Right forelimb (tissue), 1 donor: Measurements from ENCODE around the gene CST5.
"Not testable (repeated sequence)": the region's sequence is repeated elsewhere in the genome, so short reads cannot be mapped to it uniquely, and the experiment has no call there.

Experiments
- DNase-seq: peaks from one replicate; pipeline ENCODE4 v3.0.0-alpha.2; 2018

The CST5 gene, protein sequence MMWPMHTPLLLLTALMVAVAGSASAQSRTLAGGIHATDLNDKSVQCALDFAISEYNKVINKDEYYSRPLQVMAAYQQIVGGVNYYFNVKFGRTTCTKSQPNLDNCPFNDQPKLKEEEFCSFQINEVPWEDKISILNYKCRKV

DNA sequence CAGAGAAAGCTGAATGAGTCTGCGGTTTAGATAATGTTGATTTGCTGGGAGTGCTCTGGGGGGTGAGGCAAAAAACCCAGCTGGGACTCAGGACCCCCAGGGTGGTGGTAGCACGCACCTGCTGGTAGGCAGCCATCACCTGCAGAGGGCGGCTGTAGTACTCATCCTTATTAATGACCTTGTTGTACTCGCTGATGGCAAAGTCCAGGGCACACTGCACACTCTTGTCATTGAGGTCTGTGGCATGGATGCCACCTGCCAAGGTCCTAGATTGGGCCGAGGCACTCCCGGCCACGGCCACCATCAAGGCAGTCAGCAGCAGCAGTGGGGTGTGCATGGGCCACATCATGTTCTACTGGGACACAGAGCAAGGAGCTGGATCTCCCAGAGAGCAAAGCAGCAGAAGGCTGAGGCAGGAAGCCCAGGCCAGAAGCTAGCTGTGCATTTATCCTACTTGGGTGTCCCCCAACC is at the start of gene CST5:
TSS of gene CST5 (minus strand) at position 421 of the 471 bp plus-strand sequence. CDS start at position 349, 72 bp downstream.
- no peak for DNase-seq

DNA sequence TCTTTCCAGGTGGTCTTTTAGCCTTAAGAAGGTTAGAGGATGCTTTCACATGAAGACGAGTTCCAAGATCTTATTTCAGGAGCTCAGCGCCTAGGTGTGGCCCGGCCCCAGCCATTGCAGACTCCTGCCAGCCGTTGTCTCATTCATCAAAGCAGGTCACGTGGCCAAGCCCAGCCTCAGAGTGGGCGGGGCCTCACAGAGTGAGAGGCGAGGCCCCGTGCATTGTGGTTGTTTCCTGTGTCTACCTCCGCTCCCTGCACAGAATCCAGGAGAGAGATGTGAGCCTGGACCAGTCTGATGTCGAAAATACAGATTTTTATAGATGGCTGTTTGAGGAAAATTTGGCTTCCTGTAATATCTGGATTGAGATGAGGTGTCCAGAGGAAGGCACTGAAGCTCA is 49.2 kb upstream of the CST5 start:
- no peak for DNase-seq

DNA sequence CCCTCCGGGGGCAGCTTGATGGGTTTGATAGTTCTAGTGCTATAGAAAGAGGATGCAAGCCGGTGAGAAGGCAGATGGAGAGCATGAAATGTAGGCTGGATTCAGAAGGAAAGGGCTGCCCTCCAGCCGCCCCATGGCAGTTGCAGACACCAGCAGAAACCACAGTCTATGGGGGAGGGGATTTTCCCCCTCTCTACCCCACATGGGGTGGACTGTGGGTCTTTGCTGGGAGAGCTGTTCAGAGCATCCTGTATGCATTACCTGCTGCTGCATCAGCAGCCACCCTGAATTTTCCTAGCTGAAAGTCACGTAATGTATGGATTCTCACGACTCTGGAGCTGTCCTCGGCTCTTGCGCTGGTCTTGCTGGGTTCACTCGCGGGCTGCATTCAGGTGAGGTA is 48.8 kb upstream of the CST5 start:
- DNase-seq: no peak

DNA sequence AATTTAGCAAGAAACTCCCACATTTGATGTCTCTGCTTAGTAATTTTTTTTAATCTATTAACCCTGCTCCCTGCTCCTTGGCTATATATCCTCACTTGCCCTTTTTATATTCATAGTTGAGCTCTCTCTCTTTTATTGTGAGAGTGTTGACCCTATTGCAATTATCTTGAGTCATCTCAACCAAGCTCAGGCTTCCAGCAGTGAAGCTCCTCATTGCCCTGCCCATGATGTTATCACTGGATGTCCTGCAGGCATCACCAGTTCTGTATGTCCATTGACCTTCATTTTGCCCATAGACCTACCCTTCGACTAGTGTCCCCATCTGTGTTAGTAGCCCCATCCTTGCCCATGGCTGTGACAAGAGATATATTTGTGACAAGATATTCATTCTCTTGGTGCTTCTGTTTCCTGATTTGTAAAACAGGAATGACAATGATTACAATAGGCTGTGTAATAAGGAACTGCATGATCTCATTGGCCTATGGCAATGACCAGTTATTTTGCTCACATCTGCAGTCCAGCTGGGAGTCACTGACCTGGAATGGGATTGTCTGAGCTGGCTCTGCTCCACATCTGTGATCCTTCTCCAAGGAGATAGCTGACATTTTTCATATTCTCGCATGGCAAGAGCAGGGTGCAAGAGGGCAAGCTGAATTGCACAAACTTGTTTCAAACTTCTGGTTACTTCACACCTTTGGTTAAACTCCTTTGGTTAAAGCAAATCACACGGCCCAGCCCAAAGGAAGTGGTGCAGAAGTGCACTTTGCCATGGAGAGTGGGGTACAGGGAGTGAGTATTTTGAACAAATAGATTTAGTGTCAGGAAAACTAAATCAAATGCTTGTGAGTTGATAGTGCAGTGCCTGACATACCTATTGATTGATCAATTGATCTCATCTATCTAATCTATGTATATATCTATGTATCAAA is 47.7 kb upstream of the CST5 start:
- DNase-seq: no peak

DNA sequence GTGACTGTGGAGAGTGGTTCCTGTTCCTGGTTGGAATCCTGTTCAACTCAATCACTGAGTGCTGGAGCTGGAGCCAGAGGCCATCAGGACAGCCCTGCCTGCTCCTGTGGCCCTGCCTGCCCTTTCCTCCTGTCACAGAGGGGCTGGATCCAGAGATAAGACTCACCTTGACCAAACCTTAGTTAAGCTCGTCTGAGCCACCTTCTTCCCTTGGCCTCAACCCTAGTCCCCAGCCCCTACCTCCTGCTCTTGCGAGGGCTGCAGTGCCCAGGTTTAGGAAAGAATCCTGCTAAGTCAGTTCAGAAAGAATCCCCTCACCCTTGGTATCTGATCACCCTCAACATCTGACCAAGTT is 47.0 kb upstream of the CST5 start:
- no peak for DNase-seq

DNA sequence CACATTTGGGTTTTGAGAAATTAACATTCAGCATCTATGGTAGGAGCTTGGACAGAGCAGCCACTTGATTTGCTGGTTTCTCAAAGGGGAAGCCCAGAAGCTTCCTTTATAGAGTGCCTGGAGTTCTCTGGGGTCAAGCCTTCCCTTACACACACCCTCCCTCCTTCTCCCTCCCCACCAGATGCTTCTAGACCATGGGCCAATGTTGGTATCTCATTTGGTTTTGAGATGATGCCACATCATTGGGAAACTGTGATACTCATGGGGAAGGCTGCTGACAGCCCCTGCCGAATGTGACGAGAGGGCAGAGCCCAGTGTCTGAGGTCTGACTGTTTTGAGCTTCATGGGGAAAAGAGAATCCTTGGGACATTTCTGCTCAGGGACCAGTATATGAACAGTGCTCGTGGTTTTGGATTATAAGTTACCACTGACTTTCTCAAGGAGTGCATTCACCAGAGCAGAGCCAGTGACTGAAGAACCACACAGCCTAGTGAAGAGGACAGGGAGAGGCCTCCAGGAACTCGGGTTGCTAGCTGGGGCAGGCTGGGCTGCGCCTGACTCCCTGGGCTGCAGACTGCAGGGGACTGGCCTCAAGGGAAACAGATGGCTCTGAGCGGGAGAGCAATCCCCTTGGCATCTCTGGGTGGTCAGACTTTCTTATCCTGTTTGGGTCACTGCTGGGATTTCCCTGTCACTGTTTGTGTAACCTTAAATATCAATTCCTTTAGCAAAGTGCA is 46.4 kb upstream of the CST5 start:
- no peak for DNase-seq

DNA sequence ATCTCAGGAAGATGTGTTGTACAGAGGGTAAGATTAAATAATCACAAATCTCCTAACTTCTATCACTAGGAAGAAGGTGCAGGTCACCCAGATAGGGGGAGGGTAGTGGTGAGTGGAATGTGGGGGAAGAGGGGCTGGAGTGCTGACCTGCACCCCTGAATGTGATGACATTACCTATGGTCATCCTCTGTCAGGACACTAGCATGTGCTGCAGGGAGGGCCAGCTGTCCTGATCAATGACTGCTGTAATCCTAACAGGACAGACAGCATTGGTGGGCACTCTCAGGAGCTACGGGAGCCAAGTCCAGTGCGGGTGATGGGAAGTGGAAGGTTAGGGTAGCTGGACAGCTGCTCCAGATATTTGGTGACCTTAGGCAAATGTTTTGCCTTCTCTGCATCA is 45.2 kb upstream of the CST5 start:
- no peak for DNase-seq

DNA sequence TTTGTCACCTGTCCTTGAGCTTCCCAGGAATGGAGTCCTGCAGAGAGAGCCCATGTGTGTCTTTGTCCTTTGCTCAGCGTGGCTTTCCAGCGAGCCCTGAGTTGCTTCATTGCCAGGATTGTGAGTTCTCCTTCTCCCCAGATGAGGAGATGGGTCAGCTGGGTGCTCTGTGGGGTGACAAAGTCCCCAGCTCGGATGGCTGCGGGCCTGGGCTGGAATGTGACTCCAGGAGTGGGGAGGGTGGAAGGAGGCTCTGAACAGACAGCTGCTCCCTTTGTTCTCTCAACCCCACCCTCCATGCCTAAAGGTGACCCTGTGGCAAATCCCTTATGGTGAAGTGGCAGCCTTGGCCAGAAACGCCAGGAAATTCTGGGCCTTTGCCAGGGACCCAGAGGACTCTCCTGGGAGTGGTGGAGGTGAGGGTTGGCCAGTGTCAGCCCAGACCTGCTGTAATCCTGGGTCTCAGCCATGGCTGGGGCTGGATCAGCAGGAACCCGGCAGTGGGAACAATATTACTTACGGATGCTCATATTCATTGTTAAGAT is 44.4 kb upstream of the CST5 start:
- DNase-seq: no peak

DNA sequence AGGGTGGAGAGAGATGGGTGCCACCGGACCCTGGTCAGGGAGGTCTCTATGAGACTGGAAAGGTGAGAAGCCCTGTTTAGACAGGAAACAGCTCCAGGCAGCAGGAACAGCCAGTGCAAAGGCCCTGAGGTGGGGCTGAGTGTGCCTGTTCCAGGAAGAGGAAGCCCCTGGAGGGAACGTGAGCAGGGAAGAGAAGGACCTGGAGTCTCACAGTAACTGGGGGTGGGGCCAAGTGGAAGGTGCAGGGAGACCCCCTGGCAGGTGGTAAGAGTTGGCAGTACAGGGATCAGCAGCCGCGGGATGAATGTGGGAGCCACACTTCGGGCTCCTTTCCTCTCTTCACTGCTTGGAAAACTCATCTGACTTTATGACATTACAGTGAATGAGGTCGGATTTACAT is 43.8 kb upstream of the CST5 start:
- no peak for DNase-seq

DNA sequence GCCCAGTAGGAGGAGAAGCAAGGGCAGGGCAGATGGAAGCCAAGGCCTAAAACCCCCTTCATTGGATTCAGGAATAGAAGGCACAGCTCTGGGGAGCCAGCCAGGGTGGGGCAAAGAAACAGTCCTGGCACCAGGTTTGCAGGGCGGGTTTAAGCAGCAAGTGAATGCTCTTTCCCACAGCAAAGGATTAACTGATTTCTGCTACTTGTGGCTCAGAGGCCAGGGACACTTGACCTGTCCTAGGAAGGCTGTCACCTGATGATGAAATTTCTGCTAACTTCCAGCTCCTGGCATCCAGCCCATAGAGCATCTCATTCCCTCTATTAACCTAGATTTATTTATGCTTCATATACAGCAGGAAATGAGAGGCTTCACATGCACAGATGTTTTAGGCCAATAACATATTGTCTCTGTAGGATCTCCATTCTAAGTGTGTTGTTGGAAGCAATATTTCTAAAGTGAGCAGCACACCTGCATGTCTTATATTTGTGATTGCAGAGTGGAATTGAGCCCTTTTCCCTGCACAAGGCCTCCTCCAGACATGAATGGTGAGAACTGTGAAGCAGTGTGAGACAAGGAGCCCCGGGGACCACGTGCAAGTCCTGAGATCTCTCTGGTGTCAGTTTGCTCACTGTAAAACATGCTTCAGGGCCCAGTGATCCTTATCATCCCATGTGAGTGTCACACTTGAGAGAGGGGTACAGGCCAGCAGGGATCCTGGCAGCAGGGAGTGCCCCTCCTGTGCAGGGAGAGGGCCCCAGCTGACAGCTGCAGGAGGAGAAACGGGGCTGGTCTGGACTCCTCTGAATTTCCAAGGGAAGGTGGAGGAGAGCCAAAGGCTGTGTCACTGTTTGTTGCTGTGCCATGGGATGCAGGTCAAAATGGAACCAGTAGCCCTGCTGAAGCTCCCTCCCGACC is 41.1 kb upstream of the CST5 start:
- peak; percentile 62 for DNase-seq

DNA sequence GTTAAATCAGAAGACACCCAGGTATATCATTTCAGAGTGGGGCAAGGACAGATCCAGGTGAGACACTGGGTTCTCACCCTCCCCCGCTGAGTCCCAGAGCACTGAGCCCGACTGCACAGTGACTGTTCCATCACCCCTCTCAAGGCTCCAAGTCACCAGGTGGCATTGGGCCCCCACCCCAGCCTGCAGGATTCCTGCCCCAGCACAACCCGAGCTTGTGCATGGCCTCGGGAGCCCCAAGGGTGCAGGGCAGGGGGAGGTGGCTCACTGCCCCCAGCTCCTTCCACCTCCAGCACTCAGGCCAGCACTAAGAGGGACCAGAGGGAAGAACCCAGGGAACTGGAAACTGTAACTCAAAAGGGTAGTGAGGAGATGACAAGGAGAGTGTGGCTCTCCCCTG is 39.3 kb upstream of the CST5 start:
- no peak for DNase-seq

DNA sequence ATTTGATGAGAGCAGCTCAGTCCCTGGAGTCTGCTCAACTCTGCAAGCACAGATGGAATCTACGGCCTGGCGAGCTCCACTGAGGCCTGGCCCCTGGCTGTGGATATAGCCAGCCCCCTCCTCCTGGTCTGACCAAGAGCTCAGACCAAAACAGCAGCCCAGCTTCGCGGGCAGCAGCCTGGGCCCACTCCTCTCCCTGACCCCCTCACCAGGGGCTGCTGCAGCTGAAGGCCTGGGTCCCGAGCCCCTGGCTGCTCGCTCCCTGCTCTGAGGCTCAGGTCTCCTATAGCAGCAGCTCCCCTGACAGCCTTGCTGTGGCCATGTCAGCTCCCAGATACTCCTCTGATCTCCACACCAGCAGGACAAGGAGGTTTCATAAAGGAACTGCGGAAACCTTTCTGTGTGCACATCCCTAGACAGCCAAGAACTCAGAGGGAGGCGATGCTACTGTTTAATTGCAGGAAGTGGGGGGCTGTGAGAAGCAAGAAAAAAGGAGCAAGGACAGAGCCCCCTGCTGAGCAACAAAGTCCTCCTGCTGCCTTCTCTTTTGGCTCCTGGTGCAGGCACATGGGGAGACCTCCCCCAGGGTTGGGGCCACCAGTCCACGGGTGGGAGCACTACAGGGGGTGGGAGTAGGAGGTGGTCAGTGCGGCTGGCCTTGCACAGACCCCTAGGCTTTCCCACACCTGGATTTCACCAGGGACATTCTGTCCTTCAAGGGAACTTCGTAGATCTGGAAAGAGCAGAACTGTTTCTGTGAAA is 38.7 kb upstream of the CST5 start:
- no peak for DNase-seq

DNA sequence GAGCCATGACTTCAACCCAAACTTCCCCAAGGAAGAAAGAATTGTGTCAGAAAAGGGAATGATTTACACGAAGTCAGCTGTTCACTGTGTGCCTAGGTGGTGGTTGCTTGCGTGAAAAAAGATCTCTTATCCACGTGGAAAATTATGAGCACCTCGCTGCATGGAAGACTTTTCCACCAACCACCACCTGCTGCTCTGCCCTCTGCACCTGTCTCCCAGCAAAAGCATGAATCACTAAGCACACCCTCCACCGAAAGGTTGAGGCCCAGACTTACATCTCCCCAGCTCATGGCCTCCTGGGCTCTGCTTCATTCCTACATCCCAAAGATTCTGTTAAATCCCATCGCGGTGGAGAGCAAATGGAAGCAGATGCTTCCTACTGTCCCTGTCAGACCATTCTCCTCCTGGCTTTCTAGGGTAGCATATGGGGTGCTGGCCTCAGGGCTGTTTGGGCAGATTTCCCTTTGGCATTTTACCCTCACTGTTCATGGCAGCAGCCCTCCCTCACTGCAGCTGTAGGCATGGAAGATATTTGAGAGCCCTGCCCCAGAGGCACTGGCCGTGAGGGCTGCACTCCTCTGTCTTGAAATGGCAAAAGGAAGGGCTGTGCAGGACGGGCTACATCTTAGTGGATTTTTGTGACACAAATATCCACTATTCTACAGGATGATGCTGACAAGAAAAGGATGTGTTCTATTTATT is 37.6 kb upstream of the CST5 start:
- no peak for DNase-seq

DNA sequence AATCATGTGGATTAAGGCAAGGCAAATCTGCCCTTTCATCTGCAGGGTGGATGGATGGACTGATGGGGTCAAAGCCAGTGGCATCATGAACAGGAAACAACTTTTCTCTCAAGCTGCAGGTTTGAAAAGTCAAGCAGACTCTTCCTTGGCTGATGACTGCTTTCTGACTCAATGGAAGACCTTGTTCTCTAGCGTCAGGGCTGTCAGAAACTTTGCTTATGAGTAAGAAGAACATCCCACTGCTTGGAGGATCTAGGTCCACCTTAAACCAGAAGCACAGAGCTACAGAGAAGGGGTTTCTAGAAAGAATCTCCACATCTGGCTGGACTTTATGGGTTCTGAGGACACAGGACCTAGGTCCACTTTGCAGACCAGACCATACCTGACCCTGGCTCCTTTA is 36.3 kb upstream of the CST5 start:
- no peak for DNase-seq

DNA sequence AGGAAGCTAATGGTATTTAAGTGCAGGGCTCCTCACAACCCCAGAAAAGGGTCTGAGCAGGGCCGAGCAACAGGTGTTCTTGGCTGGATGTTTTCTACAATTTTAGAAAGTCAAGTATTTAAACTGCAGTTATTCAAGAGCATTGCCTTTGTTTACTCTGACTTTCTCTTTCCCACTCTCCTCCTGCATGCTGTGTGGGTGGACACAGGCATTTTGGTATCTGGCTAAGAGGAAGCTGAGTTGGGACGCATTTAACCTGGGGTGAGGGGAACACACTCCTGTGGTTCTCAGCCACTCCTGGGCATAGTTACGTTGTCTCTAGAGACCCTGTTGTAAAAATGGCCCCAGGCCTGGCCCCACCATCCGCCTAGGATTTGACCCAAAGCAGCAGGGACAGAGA is 34.9 kb upstream of the CST5 start:
- DNase-seq: not testable (repeated sequence)

DNA sequence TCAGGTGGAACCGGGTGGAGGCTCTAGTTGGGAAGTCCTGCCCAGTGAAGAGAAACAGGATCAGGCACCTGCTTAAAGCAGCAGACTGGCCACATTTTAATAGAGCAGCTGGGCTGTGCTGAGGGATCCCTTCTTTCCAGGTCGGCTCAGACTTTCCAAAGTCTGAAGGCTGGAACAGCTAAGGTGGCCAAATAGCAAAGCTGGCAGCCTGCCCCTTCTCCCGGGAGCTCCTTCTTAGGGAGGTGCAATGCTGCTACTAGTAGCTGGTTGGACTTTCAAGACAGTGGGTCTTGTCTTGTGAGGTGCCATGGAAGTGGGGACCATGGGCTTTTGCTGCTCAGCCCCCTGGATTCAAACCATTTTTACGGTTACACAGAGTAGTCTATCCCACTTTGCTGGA is 30.7 kb upstream of the CST5 start:
- DNase-seq: no peak

DNA sequence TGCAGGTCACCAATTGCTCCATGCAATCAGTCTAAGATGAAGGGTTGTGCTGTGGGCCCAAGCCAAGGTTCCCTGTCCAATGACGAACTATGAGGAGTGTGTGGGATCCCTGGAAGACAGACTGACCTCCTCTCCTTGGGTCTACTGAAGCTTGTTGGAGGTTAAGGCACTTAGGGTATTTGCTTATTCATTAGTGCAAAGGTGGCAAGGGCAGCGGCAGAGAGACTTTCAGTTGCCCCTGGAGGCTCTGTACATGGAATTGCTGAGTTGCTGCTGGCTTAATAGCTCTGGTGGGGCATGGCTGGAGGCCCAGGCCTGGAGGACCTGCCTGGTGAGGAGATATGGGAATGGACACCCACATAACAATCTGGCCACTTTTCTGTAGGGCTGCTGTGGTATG is 29.8 kb upstream of the CST5 start:
- no peak for DNase-seq

DNA sequence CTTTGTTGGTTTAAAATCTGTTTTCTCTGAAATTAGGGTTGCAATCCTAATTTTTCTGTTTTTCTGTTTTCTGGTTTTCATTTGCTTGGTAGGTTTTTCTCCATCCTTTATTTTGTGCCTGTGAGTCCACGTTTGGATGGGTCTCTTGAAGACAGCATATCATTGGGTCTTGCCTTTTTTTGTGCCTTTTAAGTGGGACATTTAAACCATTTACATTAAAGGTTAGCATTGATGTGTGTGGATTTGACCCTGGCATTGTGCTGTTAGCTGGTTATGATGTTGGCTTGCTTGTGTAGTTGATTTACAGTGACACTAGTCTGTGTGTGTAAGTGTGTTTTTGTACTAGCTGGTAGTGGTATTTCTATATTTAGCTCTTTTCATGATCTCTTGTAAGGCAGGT is 28.0 kb upstream of the CST5 start:
- DNase-seq: no peak

DNA sequence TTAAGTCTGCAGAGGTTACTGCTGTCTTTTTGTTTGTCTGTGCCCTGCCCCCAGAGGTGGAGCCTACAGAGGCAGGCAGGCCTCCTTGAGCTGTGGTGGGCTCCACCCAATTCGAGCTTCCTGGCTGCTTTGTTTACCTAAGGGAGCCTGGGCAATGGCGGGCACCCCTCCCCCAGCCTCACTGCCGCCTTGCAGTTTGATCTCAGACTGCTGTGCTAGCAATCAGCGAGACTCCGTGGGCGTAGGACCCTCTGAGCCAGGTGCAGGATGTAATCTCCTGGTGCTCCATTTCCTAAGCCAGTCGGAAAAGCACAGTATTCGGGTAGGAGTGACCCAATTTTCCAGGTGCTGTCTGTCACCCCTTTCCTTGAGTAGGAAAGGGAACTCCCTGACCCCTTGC is 22.8 kb upstream of the CST5 start:
- not testable (repeated sequence) for DNase-seq

DNA sequence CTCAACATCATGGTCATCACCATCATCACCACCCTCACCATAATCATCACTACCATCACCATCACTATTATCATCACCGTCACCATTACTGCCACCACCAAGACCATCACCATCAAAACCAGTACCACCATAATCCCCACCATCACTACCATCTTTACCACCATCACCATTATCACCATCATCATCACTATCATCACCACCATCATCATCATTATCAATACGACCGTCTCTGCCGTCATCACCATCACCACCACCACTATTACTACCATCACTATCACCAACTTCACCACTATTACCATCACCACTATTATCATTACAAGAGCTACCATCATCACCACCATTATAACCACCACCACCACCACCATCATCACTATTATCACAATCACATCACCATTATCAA is 11.3 kb upstream of the CST5 start:
- DNase-seq: not testable (repeated sequence)

DNA sequence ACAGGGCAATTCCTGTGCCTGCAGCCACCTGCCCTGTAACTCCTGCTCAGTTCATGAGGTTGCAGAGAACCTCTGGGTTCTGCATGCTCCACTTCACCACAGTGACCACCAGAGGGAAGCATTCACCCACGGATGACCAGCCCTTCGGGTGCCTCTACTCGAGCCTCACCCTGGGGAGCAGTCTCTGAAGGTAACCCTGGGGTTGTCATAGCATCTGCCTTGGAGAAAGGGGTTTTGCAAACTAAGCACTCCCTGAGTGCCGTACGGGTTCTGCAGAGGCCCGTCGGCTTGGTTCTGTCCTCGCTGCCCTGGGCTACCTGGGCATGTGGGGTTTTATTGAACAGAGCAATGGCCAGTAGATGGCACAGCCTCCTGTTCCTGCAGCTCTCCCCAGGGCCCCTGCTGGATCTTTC is 10.2 kb upstream of the CST5 start:
- peak; percentile 46 for DNase-seq
